GM12878 (cell line): ENCODE results near the gene TLR10. TPM values are rescaled to one million over a fixed set of nuclear protein-coding genes. Genes with fewer than 3 reads are reported as not detected.
"Not testable (repeated sequence)": the region's sequence is repeated elsewhere in the genome, so short reads cannot be mapped to it uniquely, and the experiment has no call there.

Source experiments
- ATAC-seq: fragments of 200-7000 bp; cut with Tn5 transposase; 3 replicates; pipeline ENCODE4 v1.9.1; 2020; ENCODE audit warnings: mild to moderate bottlenecking, moderate library complexity
- BruUV-seq: library from RNA; stranded (reverse); fragments of 400-500 nt; replicated peaks from 2 replicates; lab custom pipeline; 2021; lab: Mats Ljungman, UMichigan
- CTCF ChIA-PET: fragments of 300-600 bp; sonication (Branson Sonifier 250); formaldehyde crosslinking; extraction: SDS; loops from one replicate; lab custom pipeline; 2021; ENCODE audit warnings: inconsistent platforms; lab: Yijun Ruan, JAX
- POLR2A ChIA-PET: fragments of 350-600 bp; formaldehyde crosslinking; extraction: SDS; loops from one replicate; lab custom pipeline; 2021; ENCODE audit warnings: inconsistent platforms; lab: Charles Lee
- RAD21 ChIA-PET: fragments of 300-600 bp; sonication (Branson Sonifier 250); formaldehyde crosslinking; loops from one replicate; lab custom pipeline; 2023; ENCODE audit warnings: antibody characterized with exemption; ENCODE audit not compliant: unreplicated experiment; lab: Charles Lee
- SMC1A ChIA-PET: fragments of 300-600 bp; sonication (Branson Sonifier 250); formaldehyde crosslinking; loops from one replicate; lab custom pipeline; 2023; ENCODE audit not compliant: unreplicated experiment, uncharacterized antibody; lab: Charles Lee
- DNase-seq: peaks from one replicate; pipeline ENCODE4 v3.0.0-alpha.2; 2011; ENCODE audit warnings: low read depth, low spot score
- FAIRE-seq: peaks from 3 replicates; lab custom pipeline; 2011; peaks lifted over from hg19 to GRCh38; lab: Jason Lieb, UNC
- H2AFZ ChIP-seq: 2 replicates; pipeline ENCODE4 v1.6.0; 2011; ENCODE audit warnings: low read depth, low read length, control low read depth; ENCODE audit not compliant: control insufficient read depth
- H3K27ac ChIP-seq: 2 replicates; pipeline ENCODE4 v1.5.1; 2011; ENCODE audit warnings: control low read depth; ENCODE audit not compliant: control insufficient read depth, insufficient read depth
- H3K27me3 ChIP-seq, 2 experiments: replicated peaks in 1 of 2; 2 replicates each; pipeline versions ENCODE4 v1.6.0 to v1.6.1; 2011; ENCODE audit warnings: low read length in 1 of 2; ENCODE audit not compliant: control insufficient read depth in 2 of 2, insufficient read depth in 2 of 2
- H3K36me3 ChIP-seq, 2 experiments: 2 replicates each; pipeline ENCODE4 v1.5.1; 2011; ENCODE audit warnings: low read length in 1 of 2; ENCODE audit not compliant: control insufficient read depth in 2 of 2, insufficient read depth in 2 of 2
- H3K4me1 ChIP-seq: 2 replicates; pipeline ENCODE4 v1.6.1; 2011; ENCODE audit warnings: mild to moderate bottlenecking, low read length, moderate library complexity, mixed read lengths; ENCODE audit not compliant: control insufficient read depth, insufficient read depth
- H3K4me2 ChIP-seq: 2 replicates; pipeline ENCODE4 v1.6.0; 2011; ENCODE audit warnings: control low read depth; ENCODE audit not compliant: control insufficient read depth, insufficient read depth
- H3K4me3 ChIP-seq: fragments of 200-600 bp; sonication (generic); 2 replicates; pipeline ENCODE4 v1.5.1; 2016
- H3K79me2 ChIP-seq: 2 replicates; pipeline ENCODE4 v1.6.0; 2011; ENCODE audit warnings: low read length; ENCODE audit not compliant: control insufficient read depth, insufficient read depth
- H3K9ac ChIP-seq: 2 replicates; pipeline ENCODE4 v1.8.0; 2011; ENCODE audit warnings: low read length, control low read depth, mixed read lengths; ENCODE audit not compliant: control insufficient read depth, insufficient read depth
- H3K9me3 ChIP-seq: replicated peaks from 3 replicates; pipeline ENCODE4 v1.5.1; 2011; ENCODE audit warnings: mild to moderate bottlenecking, low read length; ENCODE audit not compliant: control insufficient read depth, insufficient read depth
- H4K20me1 ChIP-seq: 2 replicates; pipeline ENCODE4 v1.6.0; 2011; ENCODE audit not compliant: control insufficient read depth, insufficient read depth
- BCL3 ChIP-seq: IDR thresholded peaks from 2 replicates; pipeline ENCODE4 v1.6.1; 2011; ENCODE audit warnings: borderline replicate concordance, low read depth, mild to moderate bottlenecking, moderate library complexity, low read length; ENCODE audit not compliant: insufficient read depth, poor library complexity, severe bottlenecking
- KLF5 ChIP-seq: fragments of 450-650 bp; IDR thresholded peaks from 2 replicates; pipeline ENCODE4 v1.6.1; 2014; ENCODE audit warnings: mild to moderate bottlenecking; ENCODE audit not compliant: partially characterized antibody
- MAX ChIP-seq: IDR thresholded peaks from 2 replicates; pipeline ENCODE4 v1.6.1; 2012; ENCODE audit warnings: low read depth, low read length, improper control_type of control experiment
- MTA3 ChIP-seq: IDR thresholded peaks from 2 replicates; pipeline ENCODE4 v1.6.1; 2012; ENCODE audit warnings: low read length, inconsistent platforms, borderline replicate concordance
- PKNOX1 ChIP-seq: fragments of 450-650 bp; IDR thresholded peaks from 2 replicates; pipeline ENCODE4 v1.6.1; 2016; ENCODE audit warnings: mild to moderate bottlenecking
- POLR2A ChIP-seq: IDR thresholded peaks from 2 replicates; pipeline ENCODE4 v1.6.1; 2011; ENCODE audit warnings: low read depth, mild to moderate bottlenecking, low read length
- POLR2AphosphoS5 ChIP-seq: IDR thresholded peaks from 2 replicates; pipeline ENCODE4 v1.6.1; 2011; ENCODE audit warnings: mild to moderate bottlenecking, low read length, inconsistent platforms
- RUNX3 ChIP-seq: IDR thresholded peaks from 2 replicates; pipeline ENCODE4 v1.6.1; 2012; ENCODE audit warnings: low read length, inconsistent platforms
- WGBS: methylation state at CpG from one replicate; pipeline ENCODE4 v1.1.6; 2016; ENCODE audit warnings: low lambda C conversion rate; ENCODE audit not compliant: insufficient replicate concordance, insufficient coverage; ENCODE audit errors: missing lambda C conversion rate; 5-methylcytosine and 5-hydroxymethylcytosine counted together
- in situ Hi-C: fragments of 300-500 bp; cut with MboI; formaldehyde crosslinking; loops from 9 replicates; pipeline ENCODE4 v1.14.3; 2018; ENCODE audit warnings: mixed read lengths
- intact Hi-C: fragments of 100-400 bp; cut with micrococcal nuclease; formaldehyde crosslinking; loops from one replicate; pipeline ENCODE4 v1.14.2; 2022; ENCODE audit not compliant: unreplicated experiment
- polyA plus RNA-seq, 11 experiments: library from polyadenylated mRNA; depleted of rRNA in 4 of 11; unstranded in 6 of 11; stranded (reverse) in 5 of 11; fragments of >200 nt; fragmentation: Nextera tagmentation in 4 of 11; fragmentation: Illumina TruSeq in 1 of 11; extraction: Ambion mirVana in 4 of 11; extraction: Trizol in 1 of 11; gene quantifications; 1 replicate in 1 of 11; 2 replicates in 10 of 11; pipeline versions ENCODE4 v1.2.1 to v1.2.3, GENCODE V29; 2011 to 2016; ENCODE audit warnings: inconsistent platforms in 2 of 11, missing spikeins in 2 of 11, low read depth in 1 of 11
- total RNA-seq, 4 experiments: library from RNA; depleted of rRNA in 3 of 4; stranded (reverse); fragments of >200 nt in 3 of 4; fragmentation: Illumina TruSeq in 1 of 4; extraction: Trizol in 1 of 4; gene quantifications; 2 replicates each; pipeline versions ENCODE4 v1.2.1 to v1.2.3, GENCODE V29; 2013 to 2021

Gene TLR10
- total and polyA plus RNA-seq, 10 of the 15 experiments (the other 5 are each of a cell fraction or from before 2014, with no cell fraction given), result 31.5 to 149 (median 64.9) TPM

- intact Hi-C loops, DNase-seq, H4K20me1 ChIP-seq, FAIRE-seq, H3K4me2 ChIP-seq, H2AFZ ChIP-seq, H3K4me3 ChIP-seq, H3K27me3 ChIP-seq, H3K9ac ChIP-seq, BruUV-seq, ATAC-seq, H3K4me1 ChIP-seq: not testable (repeated sequence)
- ChIA-PET RAD21 (interaction anchor here (0.8 to 4.2 kb wide), 7 partner anchors 10 to 52 kb away, joined by 3 to 41 read pairs (median 3); partner anchors contain the start of gene TLR10), CTCF (interaction anchor here (1.0 to 4.5 kb wide), 8 partner anchors 10 to 91 kb away, joined by 3 to 18 read pairs (median 6); partner anchors contain the start of gene TLR10), POLR2A (interaction anchor here (1.8 to 3.9 kb wide), 4 partner anchors 11 to 35 kb away, joined by 6 to 30 read pairs (median 8); partner anchors contain the start of genes TLR1 and TLR10), SMC1A (interaction anchor here (0.8 to 5.8 kb wide), 9 partner anchors 10 to 90 kb away, joined by 3 to 50 read pairs (median 9); partner anchors contain the start of genes TLR1 and TLR10)
- peak overlapping the region; percentile 56; the same call in 1 of the 2 replicates for H3K27ac ChIP-seq
- WGBS, result 97% methylated on average over 2 of the region's 2 CpGs
- 0 out of 2 replicates have a peak, but pooled peaks have one; percentile 16 for TF ChIP-seq MTA3
- peaks cover 58% of the 10 kb centered on the region for H3K9me3 ChIP-seq
- peaks cover 23% of the 10 kb centered on the region for H3K79me2 ChIP-seq
- peaks cover 0 to 18% of the 10 kb centered on the region in 2 experiments; a peak in 3 of 4 replicates for H3K36me3 ChIP-seq
- in situ Hi-C loops, result loop anchor here (25.0 kb wide), 1 partner anchor 267 kb away; the partner anchor contains the start of gene TMEM156
Observed at GRCh38 chr4:38770281-38770680, 12.5 kb downstream of the TLR10 start.

- intact Hi-C loops (no loop called here), in situ Hi-C loops (loop anchor here (25.0 kb wide), 1 partner anchor 267 kb away; the partner anchor contains the start of gene TMEM156)
- peak overlapping the region; percentile 13; the same call in 1 of the 2 replicates for H2AFZ ChIP-seq
- ATAC-seq (peak; percentile 83), DNase-seq (no peak), FAIRE-seq (no peak)
- ChIA-PET POLR2A (interaction anchor here (1.4 to 3.9 kb wide), 3 partner anchors 12 to 35 kb away, joined by 5 to 30 read pairs (median 10); partner anchors contain the start of genes TLR1 and TLR10), SMC1A (interaction anchor here (0.8 to 5.8 kb wide), 9 partner anchors 9 to 90 kb away, joined by 3 to 50 read pairs (median 5); partner anchors contain the start of genes TLR1 and TLR10), RAD21 (interaction anchor here (0.8 to 4.2 kb wide), 7 partner anchors 9 to 91 kb away, joined by 3 to 41 read pairs (median 3); partner anchors contain the start of gene TLR10), CTCF (interaction anchor here (0.9 to 4.5 kb wide), 7 partner anchors 10 to 91 kb away, joined by 3 to 18 read pairs (median 5); partner anchors contain the start of gene TLR10)
- peak overlapping the region; percentile 61 for H3K4me2 ChIP-seq
- peak overlapping the region; percentile 56 for H3K27ac ChIP-seq
- no peak overlapping the region for H3K4me3 ChIP-seq
- BruUV-seq, result no TSS peak
- peaks cover 0 to 13% of the 10 kb centered on the region in 2 experiments; a peak in 1 of 4 replicates for H3K36me3 ChIP-seq
- peaks cover 20% of the 10 kb centered on the region for H3K79me2 ChIP-seq
- peaks cover 8% of the 10 kb centered on the region; the same call in 1 of the 2 replicates for H3K4me1 ChIP-seq
- 0 out of 2 replicates have a peak overlapping the region, but pooled peaks have one; percentile 12 for H3K9ac ChIP-seq
- H3K27me3 ChIP-seq, result no peaks in the 10 kb centered on the region
- no peaks in the 10 kb centered on the region for H4K20me1 ChIP-seq
- peaks cover 54% of the 10 kb centered on the region for H3K9me3 ChIP-seq
- 43% methylated on average over 2 of the region's 2 CpGs for WGBS
- TF ChIP-seq PKNOX1 (peak; percentile 34; the same call in 1 of the 2 replicates), RUNX3 (peak; percentile 86), POLR2A (peak; percentile 37; the same call in 1 of the 2 replicates), MAX (no peak), BCL3 (peak; percentile 31), POLR2AphosphoS5 (0 out of 2 replicates have a peak, but pooled peaks have one; percentile 40), KLF5 (no peak), MTA3 (peak; percentile 4; the same call in 1 of the 2 replicates)
Observed at GRCh38 chr4:38769857-38770256, 12.9 kb downstream of the TLR10 start.
